ENCODE measurements around the gene EDIL3. TPM values are rescaled to one million over a fixed set of nuclear protein-coding genes. Genes with fewer than 3 reads are reported as not detected.

EDIL3 gene
- total and polyA plus RNA-seq, 2 of the 8 experiments (the other 6 are each of a cell fraction or from before 2014, with no cell fraction given): 14.7 to 47.2 TPM

DNA sequence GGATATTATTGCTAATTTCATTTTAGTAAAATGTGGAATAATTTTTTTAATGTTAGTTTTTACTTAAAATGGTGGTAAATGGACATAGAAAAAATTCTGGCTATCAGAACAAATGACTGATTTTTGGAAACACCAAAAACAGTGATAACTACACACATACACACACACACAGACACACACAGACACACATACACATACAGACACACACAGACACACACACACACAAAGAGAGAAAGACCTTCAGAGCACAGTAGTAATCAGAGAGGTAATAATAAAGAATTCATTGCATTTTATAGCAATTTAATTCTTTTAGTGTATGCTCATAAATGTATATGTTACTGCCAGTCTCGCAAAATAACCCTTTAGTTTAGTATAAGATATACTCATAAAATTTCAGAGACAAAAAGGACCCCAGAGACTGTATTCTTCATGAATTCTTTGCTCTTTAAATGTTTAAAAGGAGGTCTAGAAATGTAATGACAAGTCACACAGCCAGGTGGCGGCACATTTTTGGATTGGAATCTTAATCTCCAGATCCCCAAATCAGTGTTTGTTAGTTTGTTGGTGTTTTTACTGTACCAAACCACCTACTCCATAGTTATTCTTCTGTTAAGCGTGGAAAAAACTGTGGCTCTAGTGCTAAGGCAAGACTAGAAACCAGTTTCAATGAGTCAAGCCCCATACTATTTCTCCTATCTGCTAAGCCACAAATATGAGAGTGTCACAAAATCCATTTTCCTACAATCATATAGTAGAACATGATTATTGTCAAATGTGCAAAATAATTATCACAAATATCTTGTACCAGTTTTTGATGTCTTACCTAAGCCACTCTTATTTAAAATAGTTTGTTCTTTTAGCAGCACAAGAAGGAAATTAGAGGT, 109.9 kb downstream of the EDIL3 start (continued):
- TF ChIP-seq, protein P1, sequence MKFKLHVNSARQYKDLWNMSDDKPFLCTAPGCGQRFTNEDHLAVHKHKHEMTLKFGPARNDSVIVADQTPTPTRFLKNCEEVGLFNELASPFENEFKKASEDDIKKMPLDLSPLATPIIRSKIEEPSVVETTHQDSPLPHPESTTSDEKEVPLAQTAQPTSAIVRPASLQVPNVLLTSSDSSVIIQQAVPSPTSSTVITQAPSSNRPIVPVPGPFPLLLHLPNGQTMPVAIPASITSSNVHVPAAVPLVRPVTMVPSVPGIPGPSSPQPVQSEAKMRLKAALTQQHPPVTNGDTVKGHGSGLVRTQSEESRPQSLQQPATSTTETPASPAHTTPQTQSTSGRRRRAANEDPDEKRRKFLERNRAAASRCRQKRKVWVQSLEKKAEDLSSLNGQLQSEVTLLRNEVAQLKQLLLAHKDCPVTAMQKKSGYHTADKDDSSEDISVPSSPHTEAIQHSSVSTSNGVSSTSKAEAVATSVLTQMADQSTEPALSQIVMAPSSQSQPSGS (IDR thresholded peaks at IDR 0.05; ENCODE audit: low read length): no peak
- TF ChIP-seq, protein P2, sequence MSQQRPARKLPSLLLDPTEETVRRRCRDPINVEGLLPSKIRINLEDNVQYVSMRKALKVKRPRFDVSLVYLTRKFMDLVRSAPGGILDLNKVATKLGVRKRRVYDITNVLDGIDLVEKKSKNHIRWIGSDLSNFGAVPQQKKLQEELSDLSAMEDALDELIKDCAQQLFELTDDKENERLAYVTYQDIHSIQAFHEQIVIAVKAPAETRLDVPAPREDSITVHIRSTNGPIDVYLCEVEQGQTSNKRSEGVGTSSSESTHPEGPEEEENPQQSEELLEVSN (IDR thresholded peaks at IDR 0.05): no peak

Data from H1 (cell line).